Neural progenitor cell (in vitro differentiated cells): ENCODE results near the gene E2F8.

Source experiments
- CTCF ChIP-seq: fragments of 200-600 bp; sonication (generic); IDR thresholded peaks from 2 replicates; pipeline ENCODE4 v1.5.1; 2017; ENCODE audit warnings: antibody characterized with exemption, mild to moderate bottlenecking
- EZH2 ChIP-seq: fragments of 200-600 bp; sonication (generic); IDR thresholded peaks from 2 replicates; pipeline ENCODE4 v1.6.1; 2017; ENCODE audit warnings: antibody characterized with exemption, mild to moderate bottlenecking, moderate library complexity
- EZH2phosphoT487 ChIP-seq: fragments of 200-600 bp; sonication (generic); IDR thresholded peaks from 2 replicates; pipeline ENCODE4 v1.6.1; 2017; ENCODE audit warnings: antibody characterized with exemption

DNA sequence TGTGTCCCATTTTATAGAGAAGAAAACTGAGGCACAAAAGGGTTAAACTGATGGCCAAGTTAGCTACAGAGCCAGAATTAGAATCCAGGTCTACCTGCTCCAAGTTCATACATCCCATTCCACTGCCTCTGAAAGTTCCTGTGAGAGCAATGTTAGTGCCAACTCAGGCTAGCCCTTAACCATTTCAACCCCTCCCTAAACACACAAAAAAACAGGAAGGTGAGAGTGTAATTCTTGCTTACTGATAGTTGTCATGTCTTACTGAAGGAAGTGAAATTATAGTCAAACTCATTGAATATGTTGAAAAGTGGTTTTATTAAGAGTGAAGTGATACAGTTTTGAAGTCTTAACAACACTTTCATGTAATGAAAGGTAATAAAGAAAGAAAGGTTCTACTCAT lies 2.9 kb upstream of the E2F8 start:
- TF ChIP-seq CTCF (no peak), EZH2 (no peak), EZH2phosphoT487 (no peak)
